GM21447 (cell line): Measurements from ENCODE around the gene LGALS3BP.

Experiments used
- ATAC-seq: cut with Tn5 transposase; IDR thresholded peaks from one replicate; pipeline ENCODE4 v1.9.1; 2021; ENCODE audit not compliant: unreplicated experiment

LGALS3BP gene

GRCh38 chr17:79017546-79018369, 38.0 kb upstream of the LGALS3BP start:
- no peak for ATAC-seq

GRCh38 chr17:79014158-79014758, 34.5 kb upstream of the LGALS3BP start:
- ATAC-seq = no peak

DNA sequence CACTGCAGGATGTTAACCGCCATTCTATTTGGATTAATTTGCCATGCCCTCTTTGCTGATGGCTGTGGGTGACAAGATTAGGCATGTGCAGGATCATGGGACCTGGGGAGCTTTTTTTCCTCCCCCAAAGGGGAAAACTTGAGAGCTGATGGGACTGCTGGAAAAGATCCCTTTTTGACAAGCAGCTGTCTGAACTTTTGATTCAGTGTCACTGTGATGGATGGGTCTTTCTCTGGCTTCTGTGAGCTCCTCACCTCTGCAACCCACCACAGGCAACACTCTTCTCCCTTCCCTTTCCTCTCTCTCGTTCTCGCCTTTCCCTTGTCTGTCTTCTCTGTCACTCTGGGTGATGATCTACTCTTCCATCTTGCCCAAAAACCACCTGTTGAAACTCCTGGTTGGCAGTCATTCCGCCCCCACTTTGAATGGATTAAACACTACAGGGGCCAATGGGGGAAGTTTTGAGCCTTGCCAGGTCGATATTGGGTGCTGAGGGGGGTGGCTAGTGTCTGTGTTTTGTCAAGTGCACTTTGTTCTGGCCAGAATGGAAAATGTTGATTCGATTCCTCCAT, 32.9 kb upstream of the LGALS3BP start:
- no peak for ATAC-seq

DNA sequence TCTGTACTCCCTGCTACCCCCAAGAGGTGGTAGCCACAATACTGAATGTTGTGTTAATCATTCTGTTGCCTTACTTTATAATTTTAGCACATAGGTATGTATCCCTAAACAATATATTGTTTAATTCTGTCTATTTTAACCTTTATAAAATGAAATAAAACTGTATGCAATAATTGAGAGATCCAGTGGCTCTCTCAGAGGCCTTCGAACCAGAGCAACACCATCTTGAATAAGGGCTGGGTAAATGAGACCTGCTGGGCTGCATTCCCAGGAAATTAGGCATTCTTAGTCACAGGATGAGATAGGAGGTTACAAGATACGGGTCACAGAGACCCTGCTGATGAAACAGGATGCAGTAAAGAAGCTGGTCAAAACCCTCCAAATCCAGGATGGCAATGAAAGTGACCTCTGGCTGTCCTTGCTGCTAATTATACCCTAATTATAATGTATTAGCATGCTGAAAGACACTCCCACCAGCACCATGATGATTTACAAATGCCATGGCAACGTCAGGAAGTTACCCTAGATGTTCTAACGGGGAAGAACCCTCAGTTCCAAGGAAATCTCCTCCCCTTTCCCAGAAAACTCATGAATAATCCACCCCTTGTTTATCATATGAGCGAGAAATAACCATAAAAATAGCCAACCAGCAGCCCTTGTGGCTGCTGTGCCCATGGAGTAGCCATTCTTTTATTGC, 31.9 kb upstream of the LGALS3BP start:
- ATAC-seq = no peak

GRCh38 chr17:79010304-79010646, 30.6 kb upstream of the LGALS3BP start:
- no peak for ATAC-seq

- no peak for ATAC-seq
These were observed 29.9 kb upstream of the LGALS3BP start, which contains the start of gene CANT1 for GRCh38 chr17:79009397-79010303. CANT1 (minus strand) TSS chr17:79009764; CDS start chr17:78997622, 12,142 bp downstream.

GRCh38 chr17:79008666-79009387, 29.1 kb upstream of the LGALS3BP start:
- no peak for ATAC-seq

GRCh38 chr17:79007504-79008381, 28.0 kb upstream of the LGALS3BP start:
- no peak for ATAC-seq

DNA sequence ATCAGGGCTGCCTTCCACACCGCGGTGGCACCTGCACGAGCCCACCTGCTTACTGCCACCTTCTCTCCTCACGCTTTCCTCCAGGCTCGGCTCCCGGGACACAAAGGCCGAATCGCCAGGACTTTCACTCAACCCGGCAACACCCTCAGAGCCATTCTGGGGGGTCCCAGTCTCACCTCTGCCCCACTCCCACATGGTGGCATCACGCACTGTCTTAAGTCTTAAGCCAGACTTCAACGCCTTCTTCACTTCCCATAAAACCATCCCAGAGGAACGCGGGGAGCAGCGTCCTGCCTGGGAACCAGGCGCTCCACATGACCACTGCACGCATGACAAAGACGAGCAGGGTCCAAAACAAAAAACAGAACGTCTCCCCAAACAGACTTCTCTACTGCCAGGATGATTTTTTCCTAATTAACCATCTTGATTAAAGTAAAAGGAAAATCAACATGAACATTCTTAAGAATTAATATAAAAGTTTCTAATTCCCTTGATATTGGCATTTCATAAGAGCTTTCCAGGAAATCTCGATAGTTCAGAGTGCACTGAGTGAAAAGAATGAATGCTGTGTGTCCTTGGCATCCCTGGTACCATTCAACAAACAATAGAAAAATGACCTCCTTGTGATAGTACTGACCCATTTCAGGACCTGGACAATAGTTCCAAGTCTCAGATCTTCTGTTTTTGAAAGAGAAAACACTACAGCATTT, 27.2 kb upstream of the LGALS3BP start:
- no peak for ATAC-seq

- no peak for ATAC-seq
These were observed 26.3 kb upstream of the LGALS3BP start for GRCh38 chr17:79006046-79006445.

DNA sequence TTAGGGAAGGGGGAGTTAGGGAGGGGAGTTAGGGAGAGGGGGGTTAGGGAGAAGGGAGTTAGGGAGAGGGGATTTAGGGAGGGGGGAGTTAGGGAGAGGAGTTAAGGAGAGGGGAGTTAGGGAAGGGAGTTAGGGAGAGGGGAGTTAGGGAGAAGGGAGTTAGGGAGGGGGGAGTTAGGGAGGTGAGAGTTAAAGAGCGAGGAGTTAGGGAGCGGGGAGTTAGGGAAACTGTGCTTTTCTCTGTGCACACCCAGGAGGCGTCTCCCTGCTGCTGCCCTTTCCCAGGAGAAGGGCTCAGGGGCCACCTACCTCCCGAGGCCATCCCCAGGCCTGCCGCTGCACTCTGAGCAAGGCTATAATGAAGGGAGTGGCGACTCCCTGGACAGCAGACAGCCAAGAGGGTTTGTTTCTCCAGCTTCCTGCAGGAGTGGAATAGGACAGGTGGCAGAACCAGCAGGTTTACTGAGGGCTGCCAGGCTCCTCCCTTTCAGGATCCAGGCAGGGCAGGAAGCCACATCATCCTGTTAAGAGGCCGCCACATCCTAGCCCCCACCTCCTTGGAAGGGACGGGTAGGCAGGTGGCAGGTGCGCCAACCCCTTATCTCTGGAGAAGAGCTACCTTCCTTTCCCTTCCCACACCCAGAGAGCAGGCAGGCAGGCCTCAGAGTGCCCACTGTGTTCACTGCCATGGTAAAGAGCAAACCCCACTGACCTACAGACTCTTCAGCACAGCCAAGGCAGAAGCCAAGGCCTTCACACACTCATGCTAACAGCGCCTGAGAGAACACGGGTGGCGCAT, 25.5 kb upstream of the LGALS3BP start:
- no peak for ATAC-seq

DNA sequence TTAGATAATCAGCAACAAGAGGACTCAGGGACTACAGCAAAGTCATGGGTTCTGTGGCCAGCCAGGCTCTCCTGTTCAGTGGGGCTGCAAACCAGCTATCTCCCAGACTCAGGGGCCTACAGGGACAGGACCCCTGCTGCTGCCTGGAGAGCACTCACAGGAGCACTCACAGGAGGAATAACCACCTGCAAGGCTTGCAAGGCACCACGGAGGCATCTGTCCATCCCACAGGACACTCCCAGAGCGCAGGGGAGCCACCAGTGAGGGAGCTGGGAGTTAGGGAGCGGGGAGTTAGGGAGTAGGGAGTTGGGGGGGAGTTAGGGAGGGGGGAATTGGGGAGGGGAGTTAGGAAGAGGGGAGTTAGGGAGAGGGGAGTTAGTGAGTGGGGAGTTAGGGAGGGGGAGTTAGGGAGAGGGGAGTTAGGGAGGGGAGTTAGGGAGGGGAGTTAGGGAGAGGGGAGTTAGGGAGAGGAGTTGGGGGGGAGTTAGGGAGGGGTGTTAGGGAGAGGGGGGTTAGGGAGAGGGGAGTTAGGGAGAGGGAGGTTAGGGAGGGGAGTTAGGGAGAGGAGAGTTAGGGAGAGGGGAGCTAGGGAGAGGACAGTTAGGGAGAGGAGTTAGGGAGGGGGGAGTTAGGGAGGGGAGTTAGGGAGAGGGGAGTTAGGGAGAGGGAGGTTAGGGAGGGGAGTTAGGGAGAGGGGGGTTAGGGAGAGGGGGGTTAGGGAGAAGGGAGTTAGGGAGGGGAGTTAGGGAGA, 24.1 kb upstream of the LGALS3BP start:
- ATAC-seq = no peak

- no peak for ATAC-seq
These were observed 23.3 kb upstream of the LGALS3BP start for GRCh38 chr17:79002796-79003593.

DNA sequence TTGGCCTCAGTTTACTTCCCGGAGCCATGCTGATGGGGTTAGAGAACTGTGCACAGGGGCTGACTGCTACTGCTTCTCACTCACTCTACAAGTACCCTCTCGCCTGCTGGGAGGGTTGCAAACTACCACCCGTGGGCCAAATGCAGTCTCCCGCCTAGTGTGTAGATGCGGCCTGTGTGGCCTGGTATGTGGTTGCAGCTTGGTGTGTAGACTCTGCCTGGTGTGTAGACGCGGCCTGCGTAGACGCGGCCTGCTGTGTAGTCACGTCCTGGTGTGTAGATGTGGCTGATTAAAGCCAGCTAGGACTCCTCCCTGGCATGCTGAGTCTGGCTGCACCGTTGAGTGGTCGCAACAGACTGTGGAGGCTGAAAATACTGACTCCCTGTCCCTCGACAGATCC, 22.6 kb upstream of the LGALS3BP start:
- ATAC-seq = no peak

DNA sequence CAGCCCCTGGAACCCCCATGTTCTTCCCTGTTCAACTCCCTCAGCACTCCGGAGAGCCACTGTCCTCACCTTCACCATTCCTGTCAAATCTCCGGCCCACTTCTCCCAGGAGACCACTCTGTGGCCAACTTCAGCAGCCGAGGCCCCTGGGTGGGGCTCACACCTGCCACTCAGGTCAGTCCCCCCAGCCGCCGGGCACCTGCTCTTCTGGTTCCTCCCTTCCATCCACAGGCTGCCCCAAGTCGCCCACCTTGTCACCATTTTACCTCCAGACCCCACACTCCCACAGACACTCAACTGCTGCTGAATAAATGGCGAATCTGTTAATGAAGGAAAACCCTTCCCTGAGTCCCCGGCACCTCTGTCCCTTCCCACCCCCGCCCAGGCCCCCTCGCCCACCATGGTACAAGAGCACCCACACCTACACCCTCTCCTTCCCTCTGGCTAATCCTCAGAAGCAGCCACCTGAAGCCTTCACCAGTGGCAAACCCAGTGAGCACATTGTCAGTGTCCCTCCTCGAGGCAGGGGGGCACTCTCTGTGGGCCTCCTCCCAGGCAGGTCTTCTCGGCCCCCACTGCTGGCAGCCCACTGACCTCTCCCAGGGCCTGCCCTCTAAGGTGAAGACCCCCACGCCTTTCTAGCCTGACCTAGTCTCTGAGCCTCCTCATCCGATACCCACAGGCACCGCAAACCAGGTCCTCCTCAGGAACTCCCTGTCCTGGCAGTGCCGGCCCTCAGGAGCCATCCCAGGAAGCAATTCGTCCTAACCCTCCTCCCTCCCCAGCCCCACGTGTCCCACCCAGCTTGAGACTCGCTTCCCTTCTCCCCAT, 21.7 kb upstream of the LGALS3BP start:
- no peak for ATAC-seq
